ENCODE data around the gene NT5C. TPM values are rescaled to one million over a fixed set of nuclear protein-coding genes. Genes with fewer than 3 reads are reported as not detected.
A peak's percentile ranks its signal among the peaks of the same experiment; 100 is the strongest.
"Not testable (repeated sequence)": the region's sequence is repeated elsewhere in the genome, so short reads cannot be mapped to it uniquely, and the experiment has no call there.

NT5C gene
- 10 to 100 TPM; 76.9 to 87.9 TPM for total RNA-seq

GRCh38 chr17:75131278-75132017 is at the start of gene NT5C:
Gene NT5C (minus strand): TSS chr17:75131742. CDS start chr17:75131707, 35 bp downstream.
- Mint-ChIP-seq H3K27me3 (no peaks in the 10 kb centered on the region), H3K9me3 (no peaks in the 10 kb centered on the region), H3K4me3 (peak within 1 kb of the TSS; percentile 92), H3K36me3 (peaks cover 4% of the 10 kb centered on the region), H3K4me1 (ENCODE audit: low read depth in 2 of 2) (peaks cover 11 to 12% of the 10 kb centered on the region in 2 donors), H3K27ac (peak within 1 kb of the TSS; percentile 84 to 90)
- DNase-seq (ENCODE audit: low spot score), result peak; percentile 91
- peak; percentile 96 to 97 for ATAC-seq

GRCh38 chr17:75181110-75181509 is 49.6 kb upstream of the NT5C start:
- Mint-ChIP-seq H3K27ac (peak overlapping the region; percentile 72 to 87), H3K9me3 (no peaks in the 10 kb centered on the region), H3K4me3 (peak overlapping the region; percentile 91), H3K4me1 (ENCODE audit: low read depth in 2 of 2) (peaks cover 30 to 33% of the 10 kb centered on the region in 2 donors), H3K27me3 (no peaks in the 10 kb centered on the region), H3K36me3 (peaks cover 13% of the 10 kb centered on the region)
- DNase-seq (ENCODE audit: low spot score), result no peak
- ATAC-seq, result no peak

GRCh38 chr17:75178453-75178852 is 46.9 kb upstream of the NT5C start:
- Mint-ChIP-seq H3K4me3 (no peak overlapping the region), H3K36me3 (peaks cover 18% of the 10 kb centered on the region)

GRCh38 chr17:75176625-75177024 is 45.1 kb upstream of the NT5C start:
- Mint-ChIP-seq H3K4me3 (no peak overlapping the region), H3K4me1 (ENCODE audit: low read depth in 2 of 2) (peaks cover 18 to 24% of the 10 kb centered on the region in 2 donors), H3K9me3 (no peaks in the 10 kb centered on the region), H3K27ac (no peak overlapping the region), H3K27me3 (no peaks in the 10 kb centered on the region), H3K36me3 (peaks cover 23% of the 10 kb centered on the region)
- no peak for ATAC-seq
- DNase-seq (ENCODE audit: low spot score), result no peak

More at GRCh38 chr17:75178453-75178852, 46.9 kb upstream of the NT5C start:
- ATAC-seq (no peak), DNase-seq (ENCODE audit: low spot score) (no peak)
- Mint-ChIP-seq H3K9me3 (no peaks in the 10 kb centered on the region), H3K4me1 (ENCODE audit: low read depth in 2 of 2) (peaks cover 20 to 21% of the 10 kb centered on the region in 2 donors), H3K27ac (no peak overlapping the region), H3K27me3 (no peaks in the 10 kb centered on the region)

GRCh38 chr17:75174996-75175395 is 43.5 kb upstream of the NT5C start:
- Mint-ChIP-seq H3K9me3 (no peaks in the 10 kb centered on the region), H3K27ac (peak overlapping the region in 1 of 2 donors; percentile 39), H3K36me3 (peaks cover 17% of the 10 kb centered on the region), H3K4me1 (ENCODE audit: low read depth in 2 of 2) (peaks cover 9 to 16% of the 10 kb centered on the region in 2 donors), H3K4me3 (no peak overlapping the region), H3K27me3 (no peaks in the 10 kb centered on the region)
- ATAC-seq (no peak), DNase-seq (ENCODE audit: low spot score) (no peak)

GRCh38 chr17:75173526-75173925 is 42.0 kb upstream of the NT5C start:
- Mint-ChIP-seq H3K36me3 (peaks cover 17% of the 10 kb centered on the region), H3K4me1 (ENCODE audit: low read depth in 2 of 2) (peaks cover 9 to 16% of the 10 kb centered on the region in 2 donors), H3K27ac (peak overlapping the region in 1 of 2 donors; percentile 74)

GRCh38 chr17:75168998-75169397 is 37.5 kb upstream of the NT5C start:
- DNase-seq (ENCODE audit: low spot score) (no peak), ATAC-seq (no peak)
- Mint-ChIP-seq H3K4me1 (ENCODE audit: low read depth in 2 of 2) (peaks cover 4 to 12% of the 10 kb centered on the region in 2 donors), H3K27me3 (no peaks in the 10 kb centered on the region), H3K36me3 (peaks cover 12% of the 10 kb centered on the region), H3K4me3 (no peak overlapping the region), H3K9me3 (no peaks in the 10 kb centered on the region), H3K27ac (no peak overlapping the region)

More at GRCh38 chr17:75173526-75173925, 42.0 kb upstream of the NT5C start:
- ATAC-seq (no peak), DNase-seq (ENCODE audit: low spot score) (no peak)
- Mint-ChIP-seq H3K9me3 (no peaks in the 10 kb centered on the region), H3K27me3 (no peaks in the 10 kb centered on the region), H3K4me3 (no peak overlapping the region)

GRCh38 chr17:75164606-75165005 is 33.1 kb upstream of the NT5C start:
- not testable (repeated sequence) for H3K4me3 Mint-ChIP-seq; ATAC-seq; DNase-seq (ENCODE audit: low spot score); H3K4me1 Mint-ChIP-seq (ENCODE audit: low read depth in 2 of 2); H3K9me3 Mint-ChIP-seq; H3K27ac Mint-ChIP-seq; H3K27me3 Mint-ChIP-seq; H3K36me3 Mint-ChIP-seq

- H3K4me3 Mint-ChIP-seq, result no peak overlapping the region
- H3K27ac Mint-ChIP-seq, result no peak overlapping the region
Measured at GRCh38 chr17:75163074-75163473, 31.5 kb upstream of the NT5C start.

GRCh38 chr17:75160211-75160610 is 28.7 kb upstream of the NT5C start:
- no peaks in the 10 kb centered on the region for H3K36me3 Mint-ChIP-seq
- H3K4me1 Mint-ChIP-seq (ENCODE audit: low read depth in 2 of 2), result peaks cover 0 to 2% of the 10 kb centered on the region in 2 donors
- H3K9me3 Mint-ChIP-seq, result no peaks in the 10 kb centered on the region
- H3K27ac Mint-ChIP-seq, result no peak overlapping the region
- DNase-seq (ENCODE audit: low spot score), result no peak
- no peak for ATAC-seq
- H3K4me3 Mint-ChIP-seq, result no peak overlapping the region
- no peaks in the 10 kb centered on the region for H3K27me3 Mint-ChIP-seq

More at GRCh38 chr17:75163074-75163473, 31.5 kb upstream of the NT5C start:
- no peaks in the 10 kb centered on the region for H3K36me3 Mint-ChIP-seq
- H3K9me3 Mint-ChIP-seq, result no peaks in the 10 kb centered on the region
- no peaks in the 10 kb centered on the region for H3K27me3 Mint-ChIP-seq
- H3K4me1 Mint-ChIP-seq (ENCODE audit: low read depth in 2 of 2), result no peaks in the 10 kb centered on the region
- ATAC-seq (no peak), DNase-seq (ENCODE audit: low spot score) (no peak)

- DNase-seq (ENCODE audit: low spot score) (no peak), ATAC-seq (no peak)
- no peaks in the 10 kb centered on the region for H3K36me3 Mint-ChIP-seq
- H3K27me3 Mint-ChIP-seq, result no peaks in the 10 kb centered on the region
- H3K27ac Mint-ChIP-seq, result no peak overlapping the region
- H3K4me1 Mint-ChIP-seq (ENCODE audit: low read depth in 2 of 2), result peaks cover 4 to 10% of the 10 kb centered on the region in 2 donors
- no peak overlapping the region for H3K4me3 Mint-ChIP-seq
- H3K9me3 Mint-ChIP-seq, result no peaks in the 10 kb centered on the region
Measured at GRCh38 chr17:75159196-75160031, 27.9 kb upstream of the NT5C start.

GRCh38 chr17:75158480-75158879 is 26.9 kb upstream of the NT5C start:
- not testable (repeated sequence) for DNase-seq (ENCODE audit: low spot score); H3K27ac Mint-ChIP-seq; H3K36me3 Mint-ChIP-seq; H3K9me3 Mint-ChIP-seq; ATAC-seq; H3K27me3 Mint-ChIP-seq; H3K4me3 Mint-ChIP-seq
- H3K4me1 Mint-ChIP-seq (ENCODE audit: low read depth in 2 of 2), result peaks cover 10 to 13% of the 10 kb centered on the region in 2 donors

GRCh38 chr17:75155191-75155601 is 23.7 kb upstream of the NT5C start:
- Mint-ChIP-seq H3K9me3 (no peaks in the 10 kb centered on the region), H3K36me3 (no peaks in the 10 kb centered on the region), H3K4me1 (ENCODE audit: low read depth in 2 of 2) (peaks cover 24 to 31% of the 10 kb centered on the region in 2 donors), H3K4me3 (peak overlapping the region; percentile 98), H3K27ac (peak overlapping the region; percentile 67 to 82), H3K27me3 (no peaks in the 10 kb centered on the region)
- ATAC-seq, result no peak
- DNase-seq (ENCODE audit: low spot score), result no peak
